SK-N-SH (cell line): Measurements from ENCODE around the gene POLN. TPM values are rescaled to one million over a fixed set of nuclear protein-coding genes. Genes with fewer than 3 reads are reported as not detected.
A peak's percentile ranks its signal among the peaks of the same experiment; 100 is the strongest.

ENCODE experiments used
- CTCF ChIA-PET: fragments of 300-600, 350-600 bp; formaldehyde crosslinking; extraction: SDS; loops from one replicate; lab custom pipeline; 2021; lab: Yijun Ruan, JAX
- POLR2A ChIA-PET: fragments of 350-600 bp; sonication (Branson Sonifier 250); formaldehyde crosslinking; extraction: SDS; loops from one replicate; lab custom pipeline; 2020; ENCODE audit warnings: antibody characterized with exemption, inconsistent platforms; lab: Yijun Ruan, JAX
- DNase-seq: peaks from one replicate; pipeline ENCODE4 v3.0.0; 2012
- H2AFZ ChIP-seq: fragments of 200-600 bp; sonication (generic); 2 replicates; pipeline ENCODE4 v1.8.1; 2016; ENCODE audit warnings: antibody characterized with exemption, mild to moderate bottlenecking, low read depth
- H3F3A ChIP-seq: fragments of 200-600 bp; sonication (generic); replicated peaks from 2 replicates; pipeline ENCODE3; 2016; ENCODE audit warnings: antibody characterized with exemption, mild to moderate bottlenecking; ENCODE audit not compliant: insufficient read depth
- H3K27ac ChIP-seq, 2 experiments: fragments of 200-500 bp in 1 of 2; fragments of 200-600 bp in 1 of 2; sonication (Bioruptor generic) in 1 of 2; sonication (generic), shearing (Covaris generic) in 1 of 2; 2 replicates each; pipeline versions ENCODE4 v1.5.1 to v1.6.1; 2014 to 2016; ENCODE audit warnings: low read depth in 2 of 2, inconsistent platforms in 1 of 2, low read length in 1 of 2, mild to moderate bottlenecking in 1 of 2, mixed read lengths in 1 of 2
- H3K27me3 ChIP-seq: fragments of 200-600 bp; sonication (generic), shearing (Covaris generic); 2 replicates; pipeline ENCODE4 v1.6.1; 2016; ENCODE audit warnings: mixed run types; ENCODE audit not compliant: insufficient read depth
- H3K36me3 ChIP-seq, 2 experiments: fragments of 200-500 bp in 1 of 2; fragments of 200-600 bp in 1 of 2; sonication (Bioruptor generic) in 1 of 2; sonication (generic) in 1 of 2; replicated peaks in 1 of 2; 2 replicates each; pipeline versions ENCODE3 to v1.5.1; 2014 to 2016; ENCODE audit warnings: low read length in 1 of 2, mild to moderate bottlenecking in 1 of 2; ENCODE audit not compliant: insufficient read depth in 2 of 2, control insufficient read depth in 1 of 2
- H3K4me1 ChIP-seq, 2 experiments: fragments of 200-500 bp in 1 of 2; fragments of 200-600 bp in 1 of 2; sonication (Bioruptor generic) in 1 of 2; sonication (generic), shearing (Covaris generic) in 1 of 2; 2 replicates each; pipeline versions ENCODE4 v1.5.1 to v1.6.1; 2014 to 2016; ENCODE audit warnings: low read depth in 1 of 2, low read length in 1 of 2, mixed run types in 1 of 2; ENCODE audit not compliant: insufficient read depth in 2 of 2, control insufficient read depth in 1 of 2
- H3K4me2 ChIP-seq: fragments of 200-600 bp; sonication (generic), shearing (Covaris generic); 2 replicates; pipeline ENCODE4 v1.6.1; 2017; ENCODE audit warnings: mixed run types
- H3K4me3 ChIP-seq, 2 experiments: fragments of 200-500 bp in 1 of 2; fragments of 200-600 bp in 1 of 2; sonication (Bioruptor generic) in 1 of 2; sonication (generic), shearing (Covaris generic) in 1 of 2; 2 replicates each; pipeline versions ENCODE4 v1.5.1 to v1.8.1; 2014 to 2016; ENCODE audit warnings: low read depth in 2 of 2, inconsistent platforms in 1 of 2, low read length in 1 of 2, mild to moderate bottlenecking in 1 of 2, mixed read lengths in 1 of 2, moderate library complexity in 1 of 2
- H3K79me2 ChIP-seq: fragments of 200-600 bp; sonication (generic); 2 replicates; pipeline ENCODE4 v1.8.1; 2017; ENCODE audit warnings: mild to moderate bottlenecking; ENCODE audit not compliant: insufficient read depth
- H3K9ac ChIP-seq: fragments of 200-600 bp; sonication (generic); 2 replicates; pipeline ENCODE4 v1.6.1; 2017; ENCODE audit warnings: mixed run types
- H3K9me2 ChIP-seq: fragments of 200-600 bp; sonication (generic); 2 replicates; pipeline ENCODE4 v1.6.1; 2017; ENCODE audit warnings: mixed run types
- H3K9me3 ChIP-seq: fragments of 200-600 bp; sonication (generic); 2 replicates; pipeline ENCODE4 v1.6.1; 2017; ENCODE audit warnings: mixed run types, mild to moderate bottlenecking, moderate library complexity
- H4K20me1 ChIP-seq: fragments of 200-600 bp; sonication (generic); 2 replicates; pipeline ENCODE4 v1.6.1; 2017; ENCODE audit warnings: mild to moderate bottlenecking, mixed run types; ENCODE audit not compliant: insufficient read depth
- EP300 ChIP-seq, 2 experiments: IDR thresholded peaks; 2 replicates each; pipeline versions ENCODE4 v1.4.0 to v1.6.1; 2012; ENCODE audit warnings: borderline replicate concordance in 1 of 2, low read depth in 1 of 2, low read length in 1 of 2
- EZH2phosphoT487 ChIP-seq: fragments of 200-600 bp; sonication (generic); IDR thresholded peaks from 2 replicates; pipeline ENCODE4 v1.6.1; 2017; ENCODE audit warnings: low read depth, mixed run types, mild to moderate bottlenecking, antibody characterized with exemption, moderate library complexity, borderline replicate concordance
- FOSL2 ChIP-seq: IDR thresholded peaks from 2 replicates; pipeline ENCODE4 v1.4.0; 2012; ENCODE audit warnings: low read depth, mild to moderate bottlenecking, moderate library complexity, borderline replicate concordance
- GABPA ChIP-seq: IDR thresholded peaks from 2 replicates; pipeline ENCODE4 v1.4.0; 2012; ENCODE audit warnings: low read depth, mild to moderate bottlenecking
- JUND ChIP-seq: IDR thresholded peaks from 2 replicates; pipeline ENCODE4 v1.4.0; 2012
- MEF2A ChIP-seq: IDR thresholded peaks from 2 replicates; pipeline ENCODE4 v1.4.0; 2012; ENCODE audit warnings: low read depth, borderline replicate concordance
- POLR2AphosphoS5 ChIP-seq: IDR thresholded peaks from 2 replicates; pipeline ENCODE4 v1.6.1; 2012; ENCODE audit warnings: low read depth, low read length
- RCOR1 ChIP-seq: fragments of 150-350 bp; IDR thresholded peaks from 2 replicates; pipeline ENCODE4 v1.6.1; 2017; ENCODE audit warnings: antibody characterized with exemption, low read length
- RFX5 ChIP-seq: IDR thresholded peaks from 2 replicates; pipeline ENCODE4 v1.6.1; 2012; ENCODE audit warnings: mild to moderate bottlenecking, improper control_type of control experiment, low read length
- TAF1 ChIP-seq: IDR thresholded peaks from 2 replicates; pipeline ENCODE4 v1.6.1; 2012; ENCODE audit warnings: low read depth, mild to moderate bottlenecking, low read length, moderate library complexity, borderline replicate concordance
- TCF12 ChIP-seq: IDR thresholded peaks from 2 replicates; pipeline ENCODE4 v1.4.0; 2012
- ZBTB33 ChIP-seq: IDR thresholded peaks from 2 replicates; pipeline ENCODE4 v1.4.0; 2012; ENCODE audit warnings: low read depth, borderline replicate concordance
- WGBS: methylation state at CpG from one replicate; pipeline ENCODE4 v1.1.6; 2017; ENCODE audit warnings: low lambda C conversion rate; 5-methylcytosine and 5-hydroxymethylcytosine counted together
- polyA plus RNA-seq, 3 experiments: library from polyadenylated mRNA; depleted of rRNA; stranded (reverse); fragments of >200 nt; gene quantifications; 2 replicates each; pipeline ENCODE4 v1.2.3, GENCODE V29; 2012
- TF ChIP-seq, protein P1 (sequence below): fragments of 150-350 bp; IDR thresholded peaks from 2 replicates; pipeline ENCODE4 v1.6.1; 2017; ENCODE audit warnings: antibody characterized with exemption, low read length, low read depth, borderline replicate concordance

Gene POLN
- polyA plus RNA-seq, 1 of the 3 experiments (the other 2 are of a cell fraction), result 0.67 TPM

DNA sequence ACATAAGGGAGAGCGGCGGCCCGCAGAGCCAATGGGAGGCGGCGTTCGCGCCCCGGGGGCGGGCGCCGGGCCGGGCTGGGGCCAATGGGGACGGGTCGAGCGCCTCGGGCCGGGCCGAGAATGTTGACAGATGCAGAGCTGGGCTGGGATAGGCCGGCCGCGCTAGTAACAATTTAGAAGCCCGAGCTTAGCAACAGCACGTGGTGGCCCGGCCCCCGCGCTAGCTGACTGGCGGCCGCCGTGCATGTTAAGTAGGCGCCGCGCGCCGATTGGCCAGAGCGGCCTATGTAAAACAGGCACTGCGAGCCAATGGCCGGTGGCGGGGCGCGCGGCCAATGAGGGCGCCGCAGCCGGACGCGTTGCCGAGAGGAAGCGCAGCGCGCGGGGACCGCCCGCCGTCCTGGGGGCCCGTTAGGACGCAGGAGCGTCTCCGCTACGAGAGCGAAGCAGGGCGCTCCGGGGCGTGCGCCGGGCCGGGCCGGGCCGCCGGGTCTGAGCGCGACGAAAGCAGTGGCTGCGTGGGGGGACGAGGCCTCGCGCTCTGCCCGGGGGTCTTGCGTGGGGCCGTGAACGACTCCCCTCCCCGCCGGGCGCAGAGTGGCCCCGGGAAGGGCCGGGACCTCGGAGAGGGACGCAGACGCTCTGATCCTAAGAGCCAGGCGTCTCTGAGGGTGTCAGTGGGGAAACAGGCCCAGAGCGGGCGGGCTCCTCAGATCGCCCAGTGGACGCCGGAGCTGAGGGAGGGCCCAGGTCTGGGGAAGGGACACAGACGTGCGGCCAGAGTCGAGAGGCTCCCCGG, 20.4 kb upstream of the POLN start (continued):
- TF ChIP-seq ZBTB33 (no peak), MEF2A (no peak), EZH2phosphoT487 (no peak), GABPA (no peak), POLR2AphosphoS5 (peak; percentile 74), RFX5 (peak; percentile 97), RCOR1 (no peak), TCF12 (no peak), FOSL2 (no peak), JUND (no peak), EP300 (IDR thresholded peaks at IDR 0.05; ENCODE audit: borderline replicate concordance in 1 of 2, low read depth in 1 of 2, low read length in 1 of 2) (peak in 1 of 2 experiments; percentile 71; a peak in 2 of 4 replicates)
- TF ChIP-seq, protein P1, sequence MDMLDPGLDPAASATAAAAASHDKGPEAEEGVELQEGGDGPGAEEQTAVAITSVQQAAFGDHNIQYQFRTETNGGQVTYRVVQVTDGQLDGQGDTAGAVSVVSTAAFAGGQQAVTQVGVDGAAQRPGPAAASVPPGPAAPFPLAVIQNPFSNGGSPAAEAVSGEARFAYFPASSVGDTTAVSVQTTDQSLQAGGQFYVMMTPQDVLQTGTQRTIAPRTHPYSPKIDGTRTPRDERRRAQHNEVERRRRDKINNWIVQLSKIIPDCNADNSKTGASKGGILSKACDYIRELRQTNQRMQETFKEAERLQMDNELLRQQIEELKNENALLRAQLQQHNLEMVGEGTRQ, result no peak
- TF ChIP-seq, all 33 proteins: peak for 12

- peak within 1 kb of the TSS; percentile 83 to 87 for H3K4me3 ChIP-seq
- H3K79me2 ChIP-seq, result peaks cover 36% of the 10 kb centered on the region
- peak within 1 kb of the TSS; percentile 74; the same call in 1 of the 2 replicates for H2AFZ ChIP-seq
- H3K9me2 ChIP-seq, result no peaks in the 10 kb centered on the region
- peak within 1 kb of the TSS; percentile 81 to 98 for H3K27ac ChIP-seq
- peak within 1 kb of the TSS; percentile 96 for H3K4me2 ChIP-seq
- ChIA-PET CTCF (interaction anchor here (0.7 to 1.0 kb wide), 2 partner anchors 152 to 153 kb away, joined by 3 read pairs; no protein-coding TSS in a partner anchor), POLR2A (interaction anchor here (0.7 to 1.0 kb wide), 4 partner anchors 23 to 625 kb away, joined by 3 read pairs; no protein-coding TSS in a partner anchor)
- H4K20me1 ChIP-seq, result peaks cover 38% of the 10 kb centered on the region
- H3K4me1 ChIP-seq, result peaks cover 5 to 66% of the 10 kb centered on the region in 2 experiments; a peak in 2 of 4 replicates
- H3K27me3 ChIP-seq, result no peaks in the 10 kb centered on the region
- no peaks in the 10 kb centered on the region for H3F3A ChIP-seq
- no CpG with 5 or more reads among the region's 46 CpGs for WGBS
- no peak for DNase-seq
- peak; percentile 46; the same call in 1 of the 2 replicates for TF ChIP-seq TAF1
- TF ChIP-seq RFX5, result no peak
- TF ChIP-seq, all 33 proteins: peak for 1
- Histone ChIP-seq H3K9ac (peak within 1 kb of the TSS; percentile 83), H3K9me3 (no peaks in the 10 kb centered on the region), H3K36me3 (peaks cover 0 to 25% of the 10 kb centered on the region in 2 experiments)
These were observed 19.9 kb upstream of the POLN start, which contains the start of gene MXD4 for GRCh38 chr4:2261853-2262144. TSS of gene MXD4 (minus strand) at chr4:2262109. CDS start at chr4:2261980, 129 bp downstream.
